Stimulated activated CD8-positive, alpha-beta memory T cell treated with anti-CD3 and anti-CD28 coated beads, Interleukin-4, amount 100 ng/mL, for 1 hour (primary cell): ENCODE measurements around the gene SH2D7.

Source experiments
- DNase-seq, 2 donors: peaks; one replicate each; pipeline ENCODE4 v3.0.0-alpha.2; 2020; ENCODE audit warnings: low read depth in 2 of 2, low spot score in 1 of 2

The SH2D7 gene

DNA sequence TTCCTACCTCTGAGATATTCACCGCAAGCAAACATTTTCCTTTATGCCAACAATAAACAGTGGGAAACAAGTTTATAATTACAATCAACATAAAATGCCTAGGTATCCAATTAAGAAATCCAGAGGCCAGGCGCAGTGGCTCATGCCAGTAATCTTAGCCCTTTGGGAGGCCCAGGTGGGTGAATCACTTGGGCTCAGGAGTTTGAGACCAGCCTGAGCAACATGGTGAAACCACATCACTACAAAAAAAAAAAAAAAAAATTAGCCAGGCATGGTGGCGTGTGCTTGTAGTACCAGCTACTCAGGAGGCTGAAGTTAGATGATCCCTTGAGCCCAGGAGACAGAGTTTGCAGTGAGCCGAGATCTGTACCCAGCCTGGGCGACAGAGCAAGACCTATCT, 32.1 kb upstream of the SH2D7 start:
- no peak for DNase-seq

GRCh38 chr15:78061963-78062427, 30.4 kb upstream of the SH2D7 start:
- DNase-seq, result no peak

DNA sequence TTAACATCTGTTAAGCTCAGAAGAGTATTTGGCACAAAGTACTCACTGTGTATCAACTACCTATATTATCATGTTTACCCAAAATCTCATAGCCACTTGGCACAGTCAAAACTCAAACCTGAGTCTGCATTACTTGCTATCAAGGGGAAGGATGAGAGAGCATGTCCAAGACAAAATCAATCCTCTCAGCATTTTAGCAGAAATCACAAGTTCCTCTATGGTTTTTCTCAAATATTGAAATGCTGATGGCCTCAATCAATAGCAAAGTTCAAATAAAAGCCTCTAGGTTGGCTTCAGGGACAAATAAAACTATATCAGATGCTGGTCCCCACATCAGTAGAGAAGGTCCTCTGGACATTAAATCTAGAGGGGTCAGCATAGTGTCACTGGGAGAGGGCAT, 29.1 kb upstream of the SH2D7 start:
- DNase-seq, result no peak

DNA sequence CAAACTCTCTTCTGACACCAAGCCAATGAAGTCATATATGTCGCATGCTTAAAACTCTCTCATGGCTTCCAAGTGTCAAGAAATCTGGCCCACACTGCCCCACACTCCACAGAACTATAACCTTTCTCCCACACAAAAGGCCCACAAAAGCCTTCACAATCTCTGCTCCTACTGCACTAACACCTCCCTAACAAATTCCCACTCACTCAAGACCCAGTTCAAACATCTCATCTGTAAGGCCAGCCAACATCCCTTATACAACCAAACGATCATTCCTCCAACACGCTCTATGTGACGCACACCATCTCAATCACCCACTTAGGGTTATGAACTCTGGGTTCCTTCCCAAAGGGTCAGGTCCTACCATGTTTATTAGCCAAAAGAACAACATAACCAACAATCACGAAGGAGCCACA, 28.4 kb upstream of the SH2D7 start:
- DNase-seq, result no peak

GRCh38 chr15:78064544-78064943, 27.8 kb upstream of the SH2D7 start:
- no peak for DNase-seq

DNA sequence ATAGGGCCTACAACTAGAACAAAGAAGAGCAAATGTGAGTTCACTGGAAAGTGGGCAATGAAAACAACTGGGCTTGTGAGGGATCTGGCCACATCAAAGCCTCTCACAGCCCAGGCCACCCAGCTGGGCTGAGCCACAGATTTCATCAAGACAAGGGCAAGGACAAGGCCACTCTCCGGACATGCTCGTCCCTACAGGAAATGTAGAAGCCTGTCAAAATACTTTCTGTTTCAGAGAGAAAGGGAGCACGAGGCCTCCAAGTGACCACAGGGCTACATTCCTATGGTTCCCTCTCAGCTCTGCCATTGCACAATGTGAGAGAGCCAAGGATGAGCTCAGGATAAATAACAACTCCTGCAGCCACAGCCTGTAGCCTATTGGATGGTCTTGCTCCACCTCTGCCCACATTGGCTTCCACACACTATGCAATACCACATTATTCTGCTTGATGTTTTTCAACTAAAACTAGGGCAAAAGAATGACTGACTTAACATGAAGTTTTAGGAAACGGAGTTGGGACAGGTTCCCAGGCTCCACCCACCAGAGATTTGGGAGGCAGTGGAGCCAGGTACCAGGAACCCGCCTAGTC, 27.0 kb upstream of the SH2D7 start:
- DNase-seq, result no peak

GRCh38 chr15:78065973-78066946, 26.1 kb upstream of the SH2D7 start:
- DNase-seq, result no peak

- no peak for DNase-seq
These were observed 24.8 kb upstream of the SH2D7 start for GRCh38 chr15:78067328-78068228.

GRCh38 chr15:78069052-78069414, 23.3 kb upstream of the SH2D7 start:
- no peak for DNase-seq

GRCh38 chr15:78069462-78070029, 22.8 kb upstream of the SH2D7 start:
- DNase-seq, result no peak

DNA sequence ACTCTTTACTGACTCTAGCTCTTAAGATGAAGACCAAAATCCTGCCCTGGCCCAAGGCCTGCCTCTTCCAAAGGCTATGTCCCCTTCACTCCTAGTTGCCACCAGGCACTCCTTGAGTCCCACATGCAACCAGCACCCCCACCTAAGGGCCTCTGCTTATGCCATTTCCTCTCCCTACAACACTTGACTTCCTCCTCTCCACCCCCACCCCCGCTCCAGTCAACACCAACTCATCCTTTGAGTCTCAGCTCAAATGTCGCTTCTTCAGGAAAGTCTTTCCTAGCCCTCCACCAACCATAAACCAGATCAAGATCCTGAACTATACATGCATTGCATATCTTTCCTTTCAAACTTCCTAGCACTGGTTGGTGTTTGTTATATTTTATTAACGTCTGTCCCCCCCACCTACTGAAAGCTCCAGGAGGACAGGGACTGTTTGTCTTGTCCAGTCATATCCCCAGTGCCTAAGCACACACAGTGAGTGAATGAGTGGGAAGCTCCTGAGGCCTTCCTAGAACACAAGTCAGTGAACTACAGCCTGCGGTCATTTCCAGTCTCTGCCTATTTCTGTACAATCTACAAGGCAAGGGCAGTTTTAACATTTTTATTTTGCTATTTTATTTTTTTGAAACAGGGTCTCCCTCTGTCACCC, 22.2 kb upstream of the SH2D7 start:
- no peak for DNase-seq

DNA sequence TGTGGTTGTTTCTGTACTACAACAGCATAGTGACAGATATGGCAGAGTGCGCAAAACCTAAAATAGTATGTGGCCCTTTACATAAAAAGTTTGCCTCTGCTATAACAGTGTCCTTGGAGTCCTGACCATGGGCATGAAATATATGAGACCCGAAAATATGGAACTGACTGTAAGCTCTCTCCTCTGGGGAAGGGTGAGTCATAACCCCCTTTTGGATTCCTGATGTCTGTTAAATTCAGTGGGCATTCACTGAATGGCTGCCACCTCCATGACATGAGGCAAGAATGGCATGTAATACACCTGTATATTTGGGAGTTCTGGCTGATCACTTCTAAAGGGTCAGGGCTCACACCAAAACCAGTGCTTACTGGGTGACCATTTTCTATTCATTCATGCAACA, 21.0 kb upstream of the SH2D7 start:
- DNase-seq, result no peak

DNA sequence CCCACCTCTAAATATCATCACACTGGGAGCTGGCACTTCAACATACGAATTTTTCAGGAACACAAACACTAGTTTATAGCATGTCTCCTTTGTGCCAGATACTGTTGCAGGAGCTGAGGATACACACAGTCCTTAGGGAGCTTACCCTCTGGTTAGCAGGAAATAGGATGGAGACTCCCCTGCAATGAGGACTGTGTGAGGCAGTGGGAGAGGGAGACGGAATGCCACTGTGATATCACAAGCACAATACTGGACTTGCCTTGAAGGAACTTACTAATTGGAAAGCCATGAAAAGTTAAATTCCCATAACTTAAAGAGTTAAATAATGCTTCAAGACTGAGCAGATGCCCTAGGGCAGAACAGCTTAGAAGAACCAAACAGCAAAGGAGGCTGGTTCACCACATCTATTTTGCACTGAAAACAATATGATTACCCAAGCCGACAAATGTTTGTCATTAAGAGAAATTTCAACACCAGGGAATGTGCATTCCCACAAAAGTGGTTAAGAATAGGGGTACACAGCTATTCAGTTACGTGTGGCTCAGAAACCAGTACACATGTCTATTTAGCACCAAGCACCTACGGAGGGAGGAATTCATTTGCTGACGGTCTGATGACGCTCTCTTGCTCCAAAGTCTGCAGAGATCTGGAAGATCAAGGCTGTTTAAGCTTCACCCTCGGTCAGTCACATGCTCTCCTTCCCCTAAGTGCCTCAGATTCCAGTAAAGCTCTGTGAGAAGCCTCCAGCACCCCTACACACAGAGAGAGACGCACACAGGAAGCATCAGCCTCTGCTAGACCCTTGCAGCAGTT, 20.1 kb upstream of the SH2D7 start:
- DNase-seq, result no peak

DNA sequence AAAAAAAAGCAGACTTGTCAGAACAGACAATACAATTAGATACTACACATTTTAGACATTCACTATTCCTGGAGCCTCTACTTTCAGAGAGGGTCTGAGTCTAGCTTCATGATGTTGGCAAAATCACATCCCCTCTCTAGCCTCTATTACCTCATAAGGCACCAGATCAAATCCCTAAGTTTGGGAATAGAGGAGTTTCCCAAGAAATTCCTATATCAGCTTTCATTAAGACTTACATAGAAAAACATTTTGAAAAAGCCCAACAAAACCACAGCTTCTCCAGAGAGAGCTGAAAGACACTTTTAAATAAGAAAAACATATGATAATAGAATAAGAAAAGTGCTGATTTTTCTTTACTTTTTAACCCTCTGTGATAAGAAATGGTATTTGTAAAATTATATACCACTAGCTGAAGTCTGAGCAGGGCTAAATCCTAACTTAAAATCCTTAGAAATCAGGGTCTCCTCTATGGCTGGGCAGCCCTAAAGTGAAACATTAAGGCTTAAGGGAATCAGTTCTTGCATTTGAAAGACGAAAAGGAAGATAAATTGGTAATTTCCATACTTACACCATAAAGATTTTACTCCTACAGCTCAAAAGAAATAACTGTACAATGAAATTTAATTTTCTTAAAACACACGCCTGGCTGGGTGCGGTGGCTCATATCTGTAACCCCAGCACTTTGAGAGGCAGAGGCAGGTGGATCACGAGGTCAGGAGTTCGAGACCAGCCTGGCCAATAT, 19.1 kb upstream of the SH2D7 start:
- no peak for DNase-seq

- DNase-seq, result no peak
These were observed 16.7 kb upstream of the SH2D7 start for GRCh38 chr15:78075490-78076230.

DNA sequence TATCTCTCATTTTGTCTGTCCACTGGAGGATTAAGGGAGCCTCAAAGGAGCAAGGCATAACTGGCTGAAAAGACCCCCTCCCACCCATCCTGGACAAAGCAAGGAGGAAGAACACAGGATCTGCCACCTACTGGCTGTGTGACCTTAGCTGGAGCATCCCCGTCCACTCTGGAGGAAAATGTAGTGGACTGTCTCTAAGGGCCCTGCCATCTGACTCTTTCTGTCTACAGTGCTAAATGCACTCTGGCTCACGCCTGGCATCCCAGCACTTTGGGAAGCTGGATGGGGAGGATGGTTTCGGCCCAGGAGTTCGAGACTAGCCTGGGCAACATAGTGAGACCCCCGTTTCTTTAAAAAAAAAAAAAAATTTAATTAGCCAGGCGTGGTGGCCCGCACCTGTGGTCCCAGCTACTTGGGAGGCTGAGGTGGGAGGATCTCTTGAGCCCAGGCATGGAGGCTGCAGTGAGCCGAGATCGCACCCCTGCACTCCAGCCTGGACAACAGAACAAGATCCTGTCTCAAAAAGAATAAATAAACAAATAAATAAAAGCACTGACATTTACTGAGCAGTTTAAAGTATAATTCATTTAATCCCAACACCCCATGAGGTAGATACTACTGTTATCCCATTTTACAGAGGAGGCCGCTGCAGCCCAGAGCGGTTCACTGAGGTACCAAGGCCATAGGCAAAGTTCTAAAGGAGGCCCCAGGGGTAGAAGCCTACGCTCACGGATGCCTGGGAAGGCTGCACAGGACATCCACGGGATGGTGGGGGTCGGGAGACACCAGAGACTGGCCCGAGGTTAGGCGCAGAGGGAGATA, 15.9 kb upstream of the SH2D7 start:
- no peak for DNase-seq

DNA sequence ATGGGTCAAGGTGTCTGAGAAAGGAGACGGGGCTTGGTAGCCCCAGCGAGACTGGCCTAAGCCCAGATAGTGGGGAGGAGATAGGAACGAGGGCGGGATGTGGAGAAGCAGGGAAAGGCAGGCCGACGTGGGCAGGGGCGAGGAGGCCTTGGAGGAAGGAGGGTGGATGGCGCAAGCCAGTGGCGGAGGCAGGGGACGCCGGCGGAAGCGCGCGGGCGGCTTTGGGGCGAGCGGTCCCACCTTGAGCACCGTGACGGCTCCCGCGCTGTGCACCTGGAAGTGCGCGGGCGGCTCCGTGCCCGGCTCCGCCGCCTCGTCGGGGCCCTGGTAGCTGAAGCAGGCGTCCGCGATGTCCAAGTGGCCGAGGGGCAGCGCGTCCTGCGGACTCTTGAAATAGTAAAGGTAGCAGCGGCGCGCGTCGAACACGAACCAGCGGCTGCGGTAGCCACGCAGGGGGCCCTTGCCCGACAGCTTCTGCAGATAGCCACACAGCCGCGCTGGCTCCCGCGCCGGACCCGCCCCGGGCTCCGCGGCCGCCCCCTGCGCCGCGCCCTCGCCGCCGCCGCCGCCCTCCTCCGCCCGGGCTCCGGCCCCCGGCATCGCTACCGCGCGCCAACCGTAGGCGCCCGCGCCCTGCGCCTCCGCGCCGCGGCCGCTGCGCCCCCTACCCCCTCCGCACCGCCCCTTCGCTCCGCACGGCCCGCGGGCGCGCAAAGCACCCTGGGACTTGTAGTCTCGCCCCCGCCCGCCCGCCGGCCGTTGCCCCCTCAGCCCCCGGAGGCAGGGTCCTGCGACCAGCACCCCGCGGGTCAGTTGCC, 15.1 kb upstream of the SH2D7 start, which contains the start of gene TBC1D2B:
TBC1D2B (minus strand) TSS at position 659 of the 818 bp plus-strand sequence; CDS start at position 600, 59 bp downstream.
- peak in 1 of 2 donors; percentile 51 for DNase-seq
